Smooth muscle cell (in vitro differentiated cells): ENCODE data around the gene CFAP77. TPM values are rescaled to one million over a fixed set of nuclear protein-coding genes. Genes with fewer than 3 reads are reported as not detected.

ENCODE experiments used
- DNase-seq: peaks from one replicate; lab custom pipeline; 2025; ENCODE audit not compliant: unreplicated experiment; lab: John Stamatoyannopoulos, UW
- H2AFZ ChIP-seq: fragments of 200-600 bp; sonication (generic); 2 replicates; pipeline ENCODE4 v1.6.0; 2016; ENCODE audit warnings: antibody characterized with exemption, low read depth, mild to moderate bottlenecking
- H3F3A ChIP-seq: fragments of 200-600 bp; sonication (generic); 2 replicates; pipeline ENCODE4 v1.6.0; 2017; ENCODE audit warnings: antibody characterized with exemption, low read depth
- H3K27ac ChIP-seq: fragments of 200-600 bp; sonication (generic); 2 replicates; pipeline ENCODE4 v1.5.1; 2016; ENCODE audit warnings: low read depth, mild to moderate bottlenecking
- H3K27me3 ChIP-seq: fragments of 200-600 bp; sonication (generic); 2 replicates; pipeline ENCODE4 v1.6.1; 2016; ENCODE audit warnings: low read depth, mild to moderate bottlenecking
- H3K36me3 ChIP-seq: fragments of 200-600 bp; sonication (generic); 2 replicates; pipeline ENCODE4 v1.5.1; 2016; ENCODE audit warnings: low read depth
- H3K4me1 ChIP-seq: fragments of 200-600 bp; sonication (generic); 2 replicates; pipeline ENCODE4 v1.5.1; 2016; ENCODE audit warnings: low read depth
- H3K4me2 ChIP-seq: fragments of 200-600 bp; sonication (generic); 2 replicates; pipeline ENCODE4 v1.6.0; 2016; ENCODE audit warnings: mild to moderate bottlenecking
- H3K4me3 ChIP-seq: fragments of 200-600 bp; sonication (generic); 2 replicates; pipeline ENCODE4 v1.5.1; 2016; ENCODE audit warnings: mild to moderate bottlenecking
- H3K79me2 ChIP-seq: fragments of 200-600 bp; sonication (generic); 2 replicates; pipeline ENCODE4 v1.6.0; 2016; ENCODE audit warnings: low read depth, mild to moderate bottlenecking
- H3K9ac ChIP-seq: fragments of 200-600 bp; sonication (generic); 2 replicates; pipeline ENCODE4 v1.6.0; 2016; ENCODE audit warnings: low read depth
- H3K9me3 ChIP-seq: fragments of 200-600 bp; sonication (generic); replicated peaks from 2 replicates; pipeline ENCODE4 v1.5.1; 2016; ENCODE audit warnings: low read depth
- H4K20me1 ChIP-seq: fragments of 200-600 bp; sonication (generic); 2 replicates; pipeline ENCODE4 v1.6.0; 2016; ENCODE audit warnings: low read depth
- CTCF ChIP-seq: fragments of 200-600 bp; sonication (generic); IDR thresholded peaks from 2 replicates; pipeline ENCODE4 v1.5.1; 2017; ENCODE audit warnings: borderline replicate concordance, mild to moderate bottlenecking, antibody characterized with exemption; ENCODE audit not compliant: insufficient read depth, poor library complexity, severe bottlenecking
- WGBS: methylation state at CpG from one replicate; pipeline ENCODE4 v1.1.7; 2016; ENCODE audit warnings: low lambda C conversion rate; 5-methylcytosine and 5-hydroxymethylcytosine counted together
- polyA plus RNA-seq: library from polyadenylated mRNA; unstranded; fragments of >200 nt; fragmentation: Nextera tagmentation; extraction: Ambion mirVana; gene quantifications from 2 replicates; pipeline ENCODE4 v1.2.1, GENCODE V29; 2016
- total RNA-seq: library from RNA; depleted of rRNA; stranded (reverse); fragments of >200 nt; gene quantifications from 2 replicates; pipeline ENCODE4 v1.2.3, GENCODE V29; 2014

CFAP77 gene
- total and polyA plus RNA-seq, 2 experiments from 2014 or later, result 0.31 TPM; not detected in 1

GRCh38 chr9:132472599-132472998 is 62.6 kb downstream of the CFAP77 start:
- Histone ChIP-seq H3K79me2 (no peaks in the 10 kb centered on the region), H3K27me3 (no peaks in the 10 kb centered on the region), H3K9ac (no peak overlapping the region), H3K9me3 (no peaks in the 10 kb centered on the region), H3K4me2 (no peak overlapping the region), H3K27ac (no peak overlapping the region), H3K4me3 (no peak overlapping the region), H4K20me1 (no peaks in the 10 kb centered on the region), H2AFZ (no peak overlapping the region), H3K4me1 (peaks cover 14% of the 10 kb centered on the region), H3K36me3 (no peaks in the 10 kb centered on the region), H3F3A (no peaks in the 10 kb centered on the region)
- WGBS, result 90% methylated on average over 9 of the region's 9 CpGs
- DNase-seq, result no peak
- no peak for TF ChIP-seq CTCF

- no peak for TF ChIP-seq CTCF
- Histone ChIP-seq H4K20me1 (no peaks in the 10 kb centered on the region), H3K36me3 (no peaks in the 10 kb centered on the region), H3K9ac (no peak overlapping the region), H3K27me3 (peaks cover 10% of the 10 kb centered on the region), H3K27ac (no peak overlapping the region), H3K4me3 (no peak overlapping the region), H3K4me1 (peaks cover 23% of the 10 kb centered on the region), H2AFZ (no peak overlapping the region), H3K9me3 (no peaks in the 10 kb centered on the region), H3F3A (no peaks in the 10 kb centered on the region), H3K79me2 (no peaks in the 10 kb centered on the region), H3K4me2 (no peak overlapping the region)
- no peak for DNase-seq
- 92% methylated on average over 14 of the region's 14 CpGs for WGBS
Observed at GRCh38 chr9:132474253-132474652, 64.2 kb downstream of the CFAP77 start.

DNA sequence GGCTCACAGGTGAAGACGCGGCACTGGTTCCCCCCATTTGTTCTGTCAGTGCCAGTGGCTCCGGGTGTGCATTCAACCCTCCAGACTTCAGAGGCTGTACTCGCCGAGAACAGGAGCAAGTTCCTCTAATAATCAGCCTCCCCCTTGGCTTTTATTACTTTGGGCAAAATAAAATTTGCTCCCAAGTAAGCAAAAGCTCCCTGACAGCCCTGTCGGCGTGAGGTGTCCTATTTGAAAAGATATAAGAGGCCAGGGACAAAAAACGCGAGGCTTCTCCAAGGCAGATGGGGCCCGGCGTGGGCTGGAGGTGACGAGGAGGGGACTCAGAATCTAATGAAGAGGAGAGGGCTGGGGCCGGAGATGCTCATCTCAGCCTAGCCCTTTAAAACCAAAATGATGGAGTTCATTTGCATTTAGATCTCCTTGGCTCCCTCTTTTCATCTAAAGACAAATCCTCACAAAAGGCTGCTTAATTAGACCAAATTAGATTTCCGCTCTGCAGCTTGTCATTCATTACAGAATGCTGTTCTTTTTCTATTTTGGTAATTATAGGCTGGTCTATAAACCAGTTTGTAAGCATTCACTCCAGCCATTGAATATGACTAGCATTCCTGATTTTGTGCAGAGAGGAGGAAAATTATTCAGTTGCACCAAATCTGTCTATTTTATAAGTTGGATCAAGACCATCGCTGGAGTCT is 68.5 kb downstream of the CFAP77 start:
- TF ChIP-seq CTCF, result no peak
- H3K27me3 ChIP-seq, result peaks cover 10% of the 10 kb centered on the region
- no peak overlapping the region for H2AFZ ChIP-seq
- H3K36me3 ChIP-seq, result no peaks in the 10 kb centered on the region
- no peaks in the 10 kb centered on the region for H3K9me3 ChIP-seq
- H4K20me1 ChIP-seq, result no peaks in the 10 kb centered on the region
- 92% methylated on average over 15 of the region's 15 CpGs for WGBS
- no peak overlapping the region for H3K4me3 ChIP-seq
- no peaks in the 10 kb centered on the region for H3K79me2 ChIP-seq
- no peaks in the 10 kb centered on the region for H3F3A ChIP-seq
- peaks cover 23% of the 10 kb centered on the region for H3K4me1 ChIP-seq
- H3K9ac ChIP-seq, result no peak overlapping the region
- DNase-seq, result no peak
- H3K27ac ChIP-seq, result no peak overlapping the region
- no peak overlapping the region for H3K4me2 ChIP-seq

- peaks cover 10% of the 10 kb centered on the region for H3K27me3 ChIP-seq
- no peak overlapping the region for H3K4me3 ChIP-seq
- H3K9me3 ChIP-seq, result no peaks in the 10 kb centered on the region
- H3K27ac ChIP-seq, result no peak overlapping the region
- H3K79me2 ChIP-seq, result no peaks in the 10 kb centered on the region
- H3K4me1 ChIP-seq, result peaks cover 14% of the 10 kb centered on the region
- WGBS, result 95% methylated on average over 10 of the region's 10 CpGs
- H4K20me1 ChIP-seq, result no peaks in the 10 kb centered on the region
- no peak for DNase-seq
- H3K36me3 ChIP-seq, result no peaks in the 10 kb centered on the region
- no peak overlapping the region for H3K9ac ChIP-seq
- H3F3A ChIP-seq, result no peaks in the 10 kb centered on the region
- no peak overlapping the region for H3K4me2 ChIP-seq
- H2AFZ ChIP-seq, result no peak overlapping the region
- TF ChIP-seq CTCF, result no peak
Observed at GRCh38 chr9:132479733-132480132, 69.7 kb downstream of the CFAP77 start.
